ENCODE data around the gene CNEP1R1. TPM values are rescaled to one million over a fixed set of nuclear protein-coding genes. Genes with fewer than 3 reads are reported as not detected.
"Not testable (repeated sequence)": the region's sequence is repeated elsewhere in the genome, so short reads cannot be mapped to it uniquely, and the experiment has no call there.

The CNEP1R1 gene
- total RNA-seq, 4 donors from 2014 or later, result 14.1 to 51.7 (median 29.5) TPM

GRCh38 chr16:50012182-50012581 lies 12.8 kb upstream of the CNEP1R1 start:
- Histone ChIP-seq H3K27me3 (no peaks in the 10 kb centered on the region), H3K27ac (no peak overlapping the region), H3K36me3 (no peaks in the 10 kb centered on the region), H3K4me1 (no peaks in the 10 kb centered on the region), H3K4me3 (no peak overlapping the region), H3K9me3 (no peaks in the 10 kb centered on the region)
- intact Hi-C loops (cut with DNase I; ENCODE audit: low total_unique reads), result no loop called here
- DNase-seq, result no peak
- no peak for TF ChIP-seq POLR2A (IDR thresholded peaks at IDR 0.05)
- TF ChIP-seq, protein P1, sequence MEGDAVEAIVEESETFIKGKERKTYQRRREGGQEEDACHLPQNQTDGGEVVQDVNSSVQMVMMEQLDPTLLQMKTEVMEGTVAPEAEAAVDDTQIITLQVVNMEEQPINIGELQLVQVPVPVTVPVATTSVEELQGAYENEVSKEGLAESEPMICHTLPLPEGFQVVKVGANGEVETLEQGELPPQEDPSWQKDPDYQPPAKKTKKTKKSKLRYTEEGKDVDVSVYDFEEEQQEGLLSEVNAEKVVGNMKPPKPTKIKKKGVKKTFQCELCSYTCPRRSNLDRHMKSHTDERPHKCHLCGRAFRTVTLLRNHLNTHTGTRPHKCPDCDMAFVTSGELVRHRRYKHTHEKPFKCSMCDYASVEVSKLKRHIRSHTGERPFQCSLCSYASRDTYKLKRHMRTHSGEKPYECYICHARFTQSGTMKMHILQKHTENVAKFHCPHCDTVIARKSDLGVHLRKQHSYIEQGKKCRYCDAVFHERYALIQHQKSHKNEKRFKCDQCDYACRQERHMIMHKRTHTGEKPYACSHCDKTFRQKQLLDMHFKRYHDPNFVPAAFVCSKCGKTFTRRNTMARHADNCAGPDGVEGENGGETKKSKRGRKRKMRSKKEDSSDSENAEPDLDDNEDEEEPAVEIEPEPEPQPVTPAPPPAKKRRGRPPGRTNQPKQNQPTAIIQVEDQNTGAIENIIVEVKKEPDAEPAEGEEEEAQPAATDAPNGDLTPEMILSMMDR (IDR thresholded peaks at IDR 0.05), result no peak

DNA sequence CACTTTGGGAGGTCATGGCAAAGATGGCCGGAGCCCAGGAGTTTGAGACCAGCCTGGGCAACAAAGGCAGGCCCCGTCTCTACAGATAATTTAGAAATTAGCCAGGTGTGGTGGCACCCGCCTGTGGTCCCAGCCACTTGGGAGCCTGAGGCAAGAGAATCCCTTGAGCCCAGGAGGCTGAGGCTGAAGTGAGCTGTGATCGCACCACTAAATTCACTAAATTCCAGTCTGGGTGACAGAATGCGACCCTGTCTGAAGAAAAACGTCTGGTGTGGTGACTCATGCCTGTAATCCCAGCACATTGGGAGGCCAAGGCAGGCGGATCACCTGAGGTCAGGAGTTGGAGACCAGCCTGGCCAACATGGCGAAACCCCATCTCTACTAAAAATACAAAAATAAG lies 10.8 kb upstream of the CNEP1R1 start:
- H3K4me3 ChIP-seq; H3K27me3 ChIP-seq; H3K36me3 ChIP-seq; H3K27ac ChIP-seq; intact Hi-C loops (cut with DNase I; ENCODE audit: low total_unique reads); H3K9me3 ChIP-seq; DNase-seq; H3K4me1 ChIP-seq: not testable (repeated sequence)

GRCh38 chr16:50015631-50016030 lies 9.4 kb upstream of the CNEP1R1 start:
- intact Hi-C loops (cut with DNase I; ENCODE audit: low total_unique reads), result no loop called here
- TF ChIP-seq POLR2A (IDR thresholded peaks at IDR 0.05), result no peak
- TF ChIP-seq, protein P1 (IDR thresholded peaks at IDR 0.05), result no peak
- Histone ChIP-seq H3K9me3 (no peaks in the 10 kb centered on the region), H3K27ac (no peak overlapping the region), H3K27me3 (no peaks in the 10 kb centered on the region), H3K4me3 (no peak overlapping the region), H3K36me3 (no peaks in the 10 kb centered on the region), H3K4me1 (no peaks in the 10 kb centered on the region)
- DNase-seq, result no peak

GRCh38 chr16:50017553-50017952 lies 7.5 kb upstream of the CNEP1R1 start:
- no peaks in the 10 kb centered on the region for H3K9me3 ChIP-seq
- TF ChIP-seq POLR2A (IDR thresholded peaks at IDR 0.05), result no peak
- TF ChIP-seq, protein P1 (IDR thresholded peaks at IDR 0.05), result no peak
- no peaks in the 10 kb centered on the region for H3K27me3 ChIP-seq
- no peak for DNase-seq
- intact Hi-C loops (cut with DNase I; ENCODE audit: low total_unique reads), result no loop called here
- no peak overlapping the region for H3K4me3 ChIP-seq
- H3K36me3 ChIP-seq, result no peaks in the 10 kb centered on the region
- no peaks in the 10 kb centered on the region for H3K4me1 ChIP-seq
- H3K27ac ChIP-seq, result no peak overlapping the region

DNA sequence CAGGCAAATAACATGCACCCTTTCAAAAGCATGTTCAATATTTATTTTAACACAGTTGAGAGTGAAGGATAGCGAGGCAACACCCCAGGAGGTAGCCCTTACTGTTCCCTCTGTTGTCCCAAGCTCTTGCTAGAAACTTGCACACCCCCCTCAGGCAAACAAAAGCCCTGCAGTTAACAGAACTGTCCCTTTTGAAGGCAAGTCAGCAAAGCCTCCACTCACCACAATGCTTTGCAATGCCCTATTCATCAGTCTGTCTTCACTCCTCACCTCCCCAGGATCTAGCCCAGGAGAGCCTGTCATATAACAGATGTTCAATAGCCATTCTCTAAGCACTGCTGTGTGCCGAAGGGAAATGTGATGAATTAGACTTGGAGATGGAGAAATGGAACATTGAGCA lies 3.5 kb upstream of the CNEP1R1 start:
- Histone ChIP-seq H3K27me3 (no peaks in the 10 kb centered on the region), H3K27ac (no peak overlapping the region), H3K36me3 (no peaks in the 10 kb centered on the region), H3K4me1 (no peaks in the 10 kb centered on the region), H3K9me3 (no peaks in the 10 kb centered on the region), H3K4me3 (no peak overlapping the region)
- intact Hi-C loops (cut with DNase I; ENCODE audit: low total_unique reads), result no loop called here
- no peak for DNase-seq
- TF ChIP-seq POLR2A (IDR thresholded peaks at IDR 0.05), result no peak
- TF ChIP-seq, protein P1 (IDR thresholded peaks at IDR 0.05), result no peak

GRCh38 chr16:50023641-50024040 lies 1.4 kb upstream of the CNEP1R1 start:
- Histone ChIP-seq H3K27me3 (no peaks in the 10 kb centered on the region), H3K9me3 (no peaks in the 10 kb centered on the region), H3K4me3 (no peak overlapping the region), H3K27ac (no peak overlapping the region), H3K4me1 (no peaks in the 10 kb centered on the region), H3K36me3 (no peaks in the 10 kb centered on the region)
- DNase-seq, result no peak
- intact Hi-C loops (cut with DNase I; ENCODE audit: low total_unique reads), result no loop called here
- TF ChIP-seq, protein P1 (IDR thresholded peaks at IDR 0.05), result no peak
- no peak for TF ChIP-seq POLR2A (IDR thresholded peaks at IDR 0.05)
